GM10248 (cell line): ENCODE data around the gene B9D1.

Experiments
- CTCF ChIA-PET: fragments of 300-600 bp; sonication (Branson Sonifier 250); formaldehyde crosslinking; extraction: SDS; loops from one replicate; lab custom pipeline; 2021; ENCODE audit warnings: antibody characterized with exemption; lab: Yijun Ruan, JAX
- POLR2A ChIA-PET: fragments of 350-650 bp; sonication (Branson Sonifier 250); formaldehyde crosslinking; extraction: SDS; loops from one replicate; lab custom pipeline; 2020; ENCODE audit warnings: antibody characterized with exemption; lab: Yijun Ruan, JAX
- DNase-seq: peaks from one replicate; pipeline ENCODE4 v3.0.0; 2012; ENCODE audit errors: extremely low spot score
- TF ChIP-seq, protein P1 (sequence below): IDR thresholded peaks from 2 replicates; pipeline ENCODE4 v1.5.1; 2012; ENCODE audit warnings: mild to moderate bottlenecking, low read depth; ENCODE audit errors: extremely low read depth, missing control alignments, control extremely low read depth

The B9D1 gene

DNA sequence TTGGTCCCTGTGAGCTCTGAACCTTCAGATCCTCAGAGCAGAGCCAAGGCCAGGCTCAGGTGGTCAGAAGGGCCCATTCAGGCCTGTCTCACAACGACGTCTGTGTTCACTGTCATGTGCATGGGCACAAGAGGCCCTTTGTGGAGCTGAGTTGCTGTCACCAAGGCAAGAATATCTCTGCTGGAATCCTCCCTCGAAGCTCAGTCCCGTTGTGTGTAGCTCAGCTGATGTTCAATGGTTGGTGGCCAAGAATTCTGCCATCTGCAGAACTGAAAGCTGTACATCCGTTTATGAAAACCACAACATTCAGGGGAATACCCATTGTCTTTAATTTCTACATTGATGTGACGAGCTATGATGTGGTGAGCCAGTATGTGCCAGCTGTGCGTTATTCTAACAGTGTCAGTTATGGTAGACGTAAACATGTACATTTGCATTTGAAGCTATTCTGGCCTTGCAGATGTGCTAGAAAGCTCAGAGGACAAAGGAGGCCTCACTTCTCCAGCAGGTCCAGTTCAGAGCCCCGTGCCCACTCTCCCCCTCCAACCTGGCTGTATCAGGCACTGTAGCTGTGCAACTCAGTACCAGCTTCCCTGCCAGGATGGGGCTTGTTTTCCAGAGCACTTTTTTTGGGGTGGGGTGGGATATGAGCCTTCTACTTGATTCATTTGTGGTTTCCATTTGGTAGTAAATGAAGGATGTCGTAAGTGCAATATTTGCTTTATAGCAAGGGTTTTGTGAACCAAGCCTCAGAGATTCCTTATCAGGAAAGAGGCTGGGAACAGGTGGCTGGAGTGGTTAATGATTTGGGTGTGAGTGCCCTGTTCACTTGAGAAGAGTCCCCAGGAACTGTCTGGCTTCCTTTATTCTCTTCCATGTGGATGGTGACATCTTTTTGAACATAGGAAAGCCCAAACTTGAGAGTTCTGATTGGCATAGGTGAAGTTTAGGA is 56.1 kb downstream of the B9D1 start:
- ChIA-PET POLR2A (no interaction called here), CTCF (interaction anchor here (0.8 to 2.3 kb wide), 11 partner anchors 10 to 207 kb away, joined by 3 to 10 read pairs (median 3); partner anchors contain the start of gene B9D1)
- peak; percentile 73 for DNase-seq
- TF ChIP-seq, protein P1, sequence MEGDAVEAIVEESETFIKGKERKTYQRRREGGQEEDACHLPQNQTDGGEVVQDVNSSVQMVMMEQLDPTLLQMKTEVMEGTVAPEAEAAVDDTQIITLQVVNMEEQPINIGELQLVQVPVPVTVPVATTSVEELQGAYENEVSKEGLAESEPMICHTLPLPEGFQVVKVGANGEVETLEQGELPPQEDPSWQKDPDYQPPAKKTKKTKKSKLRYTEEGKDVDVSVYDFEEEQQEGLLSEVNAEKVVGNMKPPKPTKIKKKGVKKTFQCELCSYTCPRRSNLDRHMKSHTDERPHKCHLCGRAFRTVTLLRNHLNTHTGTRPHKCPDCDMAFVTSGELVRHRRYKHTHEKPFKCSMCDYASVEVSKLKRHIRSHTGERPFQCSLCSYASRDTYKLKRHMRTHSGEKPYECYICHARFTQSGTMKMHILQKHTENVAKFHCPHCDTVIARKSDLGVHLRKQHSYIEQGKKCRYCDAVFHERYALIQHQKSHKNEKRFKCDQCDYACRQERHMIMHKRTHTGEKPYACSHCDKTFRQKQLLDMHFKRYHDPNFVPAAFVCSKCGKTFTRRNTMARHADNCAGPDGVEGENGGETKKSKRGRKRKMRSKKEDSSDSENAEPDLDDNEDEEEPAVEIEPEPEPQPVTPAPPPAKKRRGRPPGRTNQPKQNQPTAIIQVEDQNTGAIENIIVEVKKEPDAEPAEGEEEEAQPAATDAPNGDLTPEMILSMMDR, result no peak

DNA sequence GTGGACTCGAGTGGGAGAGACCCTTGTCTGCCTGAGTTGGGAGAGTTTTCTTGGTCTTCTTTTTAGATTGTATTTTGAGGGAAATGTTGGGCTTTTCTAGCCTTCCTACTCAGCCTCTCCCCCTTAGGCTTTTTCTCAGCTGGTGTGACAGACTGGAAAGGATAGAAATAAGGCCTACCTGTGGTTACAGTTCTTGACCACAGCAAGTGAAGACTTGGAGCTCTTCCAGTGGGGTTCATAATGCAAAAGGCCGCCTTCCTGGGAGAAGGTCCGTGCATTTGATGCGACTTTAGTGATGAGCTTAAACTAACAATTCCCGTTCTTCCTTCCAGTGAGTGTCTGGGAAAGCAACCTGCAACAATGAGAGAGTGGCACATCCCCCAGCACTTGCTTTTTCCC is 56.8 kb downstream of the B9D1 start:
- no peak for DNase-seq
- ChIA-PET POLR2A (no interaction called here), CTCF (interaction anchor here (0.8 to 2.3 kb wide), 11 partner anchors 10 to 207 kb away, joined by 3 to 10 read pairs (median 3); partner anchors contain the start of gene B9D1)
- TF ChIP-seq, protein P1, result no peak

DNA sequence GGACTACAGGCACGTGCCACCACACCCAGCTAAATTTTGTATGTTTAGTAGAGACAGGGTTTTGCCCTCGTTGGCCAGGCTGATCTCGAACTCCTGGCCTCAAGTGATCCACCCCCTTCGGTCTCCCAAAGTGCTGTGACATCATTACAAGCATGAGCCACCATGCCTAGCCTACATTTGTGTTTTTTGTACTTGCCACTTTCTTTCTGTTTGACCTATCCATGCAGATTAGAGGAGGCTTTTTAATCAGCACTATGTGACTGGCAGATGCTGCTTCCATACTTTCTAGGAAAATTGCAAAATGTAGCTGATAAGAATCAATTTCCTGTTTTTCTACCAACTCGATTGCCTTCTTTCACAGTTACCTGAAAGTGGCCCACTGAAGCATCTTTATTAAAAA is 57.3 kb downstream of the B9D1 start:
- TF ChIP-seq, protein P1, result no peak
- no peak for DNase-seq
- POLR2A ChIA-PET, result no interaction called here
- CTCF ChIA-PET, result interaction anchor here (1.0 to 2.3 kb wide), 4 partner anchors 10 to 57 kb away, joined by 3 to 10 read pairs (median 6); partner anchors contain the start of gene B9D1

DNA sequence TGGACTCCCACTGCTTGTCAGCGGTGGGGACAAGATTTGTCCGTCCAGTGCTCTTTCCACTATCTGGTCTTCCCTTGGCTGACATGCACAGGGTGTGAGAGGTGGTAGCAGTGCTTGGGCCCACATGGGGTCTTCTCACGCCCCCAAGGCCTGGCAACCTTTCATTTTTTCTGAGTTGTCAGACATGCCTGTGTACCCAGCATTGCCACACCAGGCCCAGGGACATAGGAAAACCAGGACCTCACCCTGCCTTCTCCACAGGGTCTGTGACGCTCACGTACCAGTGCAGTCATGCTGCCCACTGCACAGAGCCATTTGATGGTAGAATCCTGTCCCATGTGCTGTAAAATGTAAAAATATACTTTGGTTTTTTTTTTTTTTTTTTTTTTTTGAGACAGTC is 57.8 kb downstream of the B9D1 start:
- CTCF ChIA-PET, result interaction anchor here (2.3 kb wide), 1 partner anchor 58 kb away, joined by 10 read pairs; the partner anchor contains the start of gene B9D1
- TF ChIP-seq, protein P1, result no peak

DNA sequence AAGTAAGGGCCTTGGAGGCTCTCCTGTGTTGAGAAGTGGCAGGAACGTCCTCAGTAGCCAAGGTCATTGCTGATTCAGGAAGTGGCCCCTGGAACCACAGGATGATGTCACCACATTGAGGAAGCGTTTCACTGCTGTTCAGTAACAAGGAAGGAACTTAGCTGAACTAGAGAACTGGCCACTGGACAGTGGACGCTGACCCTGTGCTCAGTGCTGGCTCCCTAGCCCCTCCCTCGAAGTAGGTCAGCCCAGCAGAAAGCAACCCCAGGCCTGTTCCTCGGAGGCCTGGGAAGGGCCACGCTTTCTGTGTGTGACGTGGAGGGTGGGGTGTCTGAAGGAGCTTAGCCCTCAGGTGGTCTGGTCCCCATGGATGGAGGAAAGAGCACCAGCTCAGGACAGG is 58.3 kb downstream of the B9D1 start:
- ChIA-PET POLR2A (no interaction called here), CTCF (no interaction called here)
- no peak for DNase-seq
- TF ChIP-seq, protein P1, result no peak

More for the DNA sequence above, 57.8 kb downstream of the B9D1 start:
- DNase-seq, result no peak
- POLR2A ChIA-PET, result no interaction called here

DNA sequence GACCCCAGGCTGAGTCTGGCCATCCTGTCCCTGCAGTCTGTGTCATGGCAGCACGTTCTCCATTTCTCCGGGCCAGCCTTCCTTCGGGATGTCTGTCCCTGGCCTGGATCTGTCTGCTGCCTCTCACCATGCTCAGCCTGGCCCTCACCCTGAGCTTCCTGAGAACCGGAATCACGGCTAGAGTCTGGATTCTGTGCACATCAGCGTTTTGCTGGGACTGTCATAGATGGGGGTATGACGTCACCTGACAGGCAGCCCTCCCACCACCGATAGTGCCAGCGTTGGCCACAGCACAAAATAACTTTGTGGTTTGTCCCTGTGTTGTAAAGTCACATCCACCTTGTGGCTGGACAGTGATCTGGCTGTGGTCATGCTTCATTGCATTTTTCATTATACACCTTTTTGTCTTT is 59.2 kb downstream of the B9D1 start:
- TF ChIP-seq, protein P1, result no peak
- CTCF ChIA-PET, result interaction anchor here (1.0 to 2.0 kb wide), 3 partner anchors 35 to 442 kb away, joined by 3 to 5 read pairs (median 3); no protein-coding TSS in a partner anchor
- POLR2A ChIA-PET, result no interaction called here
- DNase-seq, result no peak
